HFF-Myc (cell line): ENCODE results near the gene CNTFR.

Experiments used
- DNase-seq: peaks from one replicate; pipeline ENCODE4 v3.0.0-alpha.2; 2011; ENCODE audit warnings: low read depth; ENCODE audit errors: extremely low read depth
- H3K4me3 ChIP-seq: replicated peaks from 2 replicates; pipeline ENCODE4 v1.5.1; 2011; ENCODE audit warnings: low read depth, mild to moderate bottlenecking, control low read depth, low read length
- TF ChIP-seq, protein P1 (sequence below): IDR thresholded peaks from 2 replicates; pipeline ENCODE4 v1.5.1; 2012; ENCODE audit warnings: mild to moderate bottlenecking, low read depth, low read length, control low read depth; ENCODE audit errors: missing control alignments

The CNTFR gene

DNA sequence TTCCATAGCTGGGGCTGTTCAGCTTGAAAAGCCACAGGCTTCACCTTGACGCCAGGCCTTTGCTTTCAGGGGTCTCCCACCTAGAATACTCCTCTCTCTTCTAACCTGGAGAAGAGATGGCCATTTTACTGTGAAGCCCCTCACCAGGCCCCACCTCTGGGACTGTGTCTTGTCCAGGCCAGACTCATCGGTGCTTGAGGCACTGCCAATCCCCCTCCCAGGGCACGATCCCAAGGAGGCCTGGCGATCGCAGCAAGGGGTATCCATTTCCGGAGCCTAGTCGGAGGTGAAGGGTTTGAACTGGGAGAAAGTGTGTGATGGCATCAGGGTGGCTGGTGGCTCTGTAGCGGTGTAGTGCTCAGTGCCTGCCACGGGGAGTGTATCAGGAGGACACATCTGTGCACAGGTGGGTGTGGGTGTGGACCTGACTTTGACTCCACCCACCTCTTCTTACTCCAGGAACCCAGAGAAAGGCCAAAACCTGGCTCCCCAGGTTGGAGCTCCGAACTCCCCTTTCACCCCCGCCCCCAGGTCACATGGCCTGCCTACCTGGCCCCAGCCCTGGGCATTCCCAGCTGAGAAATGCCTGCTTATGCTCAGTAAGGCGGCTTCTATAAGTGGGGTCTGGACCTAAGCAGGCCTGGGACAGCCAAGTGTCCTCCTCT lies 39.4 kb downstream of the CNTFR start:
- TF ChIP-seq, protein P1, sequence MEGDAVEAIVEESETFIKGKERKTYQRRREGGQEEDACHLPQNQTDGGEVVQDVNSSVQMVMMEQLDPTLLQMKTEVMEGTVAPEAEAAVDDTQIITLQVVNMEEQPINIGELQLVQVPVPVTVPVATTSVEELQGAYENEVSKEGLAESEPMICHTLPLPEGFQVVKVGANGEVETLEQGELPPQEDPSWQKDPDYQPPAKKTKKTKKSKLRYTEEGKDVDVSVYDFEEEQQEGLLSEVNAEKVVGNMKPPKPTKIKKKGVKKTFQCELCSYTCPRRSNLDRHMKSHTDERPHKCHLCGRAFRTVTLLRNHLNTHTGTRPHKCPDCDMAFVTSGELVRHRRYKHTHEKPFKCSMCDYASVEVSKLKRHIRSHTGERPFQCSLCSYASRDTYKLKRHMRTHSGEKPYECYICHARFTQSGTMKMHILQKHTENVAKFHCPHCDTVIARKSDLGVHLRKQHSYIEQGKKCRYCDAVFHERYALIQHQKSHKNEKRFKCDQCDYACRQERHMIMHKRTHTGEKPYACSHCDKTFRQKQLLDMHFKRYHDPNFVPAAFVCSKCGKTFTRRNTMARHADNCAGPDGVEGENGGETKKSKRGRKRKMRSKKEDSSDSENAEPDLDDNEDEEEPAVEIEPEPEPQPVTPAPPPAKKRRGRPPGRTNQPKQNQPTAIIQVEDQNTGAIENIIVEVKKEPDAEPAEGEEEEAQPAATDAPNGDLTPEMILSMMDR = no peak
- DNase-seq = no peak
- H3K4me3 ChIP-seq = no peak overlapping the region

DNA sequence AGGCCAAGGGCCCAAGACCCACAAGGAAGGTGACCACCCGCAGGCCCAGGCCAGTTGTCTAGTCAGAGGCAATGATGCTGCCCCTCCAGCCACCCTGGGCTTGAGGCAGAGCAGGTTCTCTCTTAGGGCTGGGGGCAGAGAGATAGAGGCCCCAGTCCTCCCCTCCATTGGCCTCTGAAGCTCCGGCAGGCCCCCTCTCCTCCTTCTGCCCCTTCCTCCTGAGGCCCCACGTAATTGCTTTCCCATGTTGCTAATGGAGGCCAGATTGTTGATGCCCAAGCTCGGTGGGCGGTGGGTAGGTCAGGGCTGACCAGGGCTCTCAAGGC lies 40.2 kb downstream of the CNTFR start:
- DNase-seq = no peak
- H3K4me3 ChIP-seq = no peak overlapping the region
- TF ChIP-seq, protein P1 = no peak

DNA sequence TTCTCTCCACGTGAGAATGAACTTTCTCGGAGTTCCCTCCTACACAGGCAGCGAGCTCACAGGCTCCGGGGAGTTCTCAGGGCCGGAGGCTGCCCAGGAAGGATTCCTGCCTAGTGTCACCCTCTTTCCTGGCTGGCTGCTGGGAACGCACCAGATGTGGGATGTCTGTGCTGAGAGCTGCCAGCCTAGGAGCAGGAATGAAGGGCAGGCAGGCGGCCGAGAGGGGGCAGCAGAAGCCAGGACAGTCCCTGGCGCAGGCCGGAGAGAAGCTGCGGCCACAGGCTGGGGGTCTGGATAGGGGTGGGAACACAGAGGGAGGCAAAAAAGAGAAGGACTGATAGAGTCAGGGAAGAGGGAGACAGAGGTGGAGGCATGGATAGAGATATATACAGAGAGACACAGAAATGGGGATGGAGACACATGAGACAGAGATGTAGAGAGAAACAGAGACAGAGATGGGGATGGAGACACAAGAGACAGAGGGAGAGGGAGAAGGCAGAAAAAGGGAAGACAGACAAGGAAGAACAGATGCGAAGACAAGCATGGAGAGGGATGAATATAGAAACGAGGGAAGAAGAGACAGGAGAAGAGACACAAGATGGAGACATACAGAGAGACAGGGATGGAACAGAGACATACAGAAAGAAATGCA lies 41.4 kb downstream of the CNTFR start:
- H3K4me3 ChIP-seq = no peak overlapping the region
- DNase-seq = no peak
- TF ChIP-seq, protein P1 = peak; percentile 91

DNA sequence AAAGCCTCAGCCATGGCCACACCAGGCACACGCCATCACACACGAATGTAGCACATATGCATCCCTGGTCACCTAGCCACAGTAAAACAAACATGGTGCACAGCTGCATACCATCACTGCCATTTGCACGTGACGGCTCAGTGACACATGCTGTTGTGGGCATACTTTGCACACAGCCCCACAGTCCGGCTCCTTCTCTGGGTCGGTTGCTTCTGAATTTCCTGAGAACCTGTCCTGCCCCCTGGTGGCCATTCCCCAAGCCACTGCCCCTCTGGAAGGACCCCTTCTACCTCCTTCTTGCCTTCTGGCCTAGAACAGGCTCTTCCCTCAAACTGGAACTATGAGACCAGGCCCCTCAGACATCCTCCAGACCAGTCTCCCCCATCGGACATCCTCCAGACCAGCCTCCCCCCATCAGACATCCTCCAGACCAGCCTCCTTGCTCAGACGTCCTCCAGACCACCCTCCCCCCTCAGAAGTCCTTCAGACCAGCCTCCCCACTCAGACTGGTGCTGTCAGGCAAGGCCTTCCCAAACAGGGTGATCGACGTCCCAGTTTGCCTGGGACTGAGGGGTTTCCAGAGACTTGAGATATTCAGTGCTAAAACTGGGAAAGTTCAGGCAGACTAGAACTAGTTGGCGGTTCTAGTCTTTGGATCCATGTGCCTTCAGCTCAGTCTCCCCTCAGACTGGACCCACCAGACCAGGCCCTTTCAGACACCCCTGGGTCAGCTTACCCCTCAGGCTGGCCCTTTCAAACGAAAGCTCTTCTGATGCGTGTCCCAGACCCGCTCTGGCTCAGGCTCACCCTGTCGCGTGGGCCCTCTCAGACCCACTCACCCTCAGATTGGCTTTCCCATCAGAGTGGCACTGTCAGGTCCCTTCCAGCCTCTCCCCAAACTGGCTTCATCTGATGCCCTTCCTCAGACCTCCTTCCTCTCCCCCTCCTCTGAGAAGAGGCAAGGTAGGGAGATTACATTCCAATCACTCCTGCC lies 42.4 kb downstream of the CNTFR start:
- TF ChIP-seq, protein P1 = peak; percentile 81
- no peak overlapping the region for H3K4me3 ChIP-seq
- peak; percentile 38 for DNase-seq

DNA sequence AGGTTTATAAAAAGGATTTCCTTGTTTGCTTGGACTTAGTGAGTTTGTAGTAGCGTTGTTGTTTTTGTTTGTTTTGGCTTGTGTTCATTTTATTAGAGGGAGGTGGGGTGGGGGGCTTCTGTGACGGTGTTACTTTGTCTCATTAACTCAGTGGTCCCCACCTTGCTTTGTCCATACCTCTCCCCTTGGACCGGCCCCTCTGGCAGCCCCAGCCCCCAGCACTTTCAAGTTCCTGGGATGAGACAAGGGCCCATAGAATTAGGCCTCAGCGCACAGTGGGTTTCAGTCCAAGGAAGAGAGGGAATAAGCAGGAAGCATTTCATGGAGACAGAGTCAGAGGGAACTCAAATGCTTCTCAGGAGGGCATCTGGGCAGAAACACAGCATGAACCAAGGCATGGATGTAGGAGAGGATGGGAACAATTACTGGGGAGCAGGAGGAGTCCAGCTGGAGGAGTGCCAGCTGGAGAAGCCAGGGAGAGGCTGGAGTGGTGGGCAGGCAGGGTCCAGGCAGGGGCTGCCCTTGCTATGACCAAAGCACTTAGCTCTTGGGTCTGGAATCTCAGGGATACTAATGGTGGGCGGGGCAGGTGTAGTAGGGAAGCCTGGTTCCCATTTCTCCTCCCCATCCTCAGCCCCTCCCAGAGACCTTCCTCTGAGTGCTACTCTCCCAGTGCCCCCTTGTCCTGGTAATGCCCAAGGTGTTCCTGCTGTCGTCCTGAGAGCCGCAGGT lies 43.3 kb downstream of the CNTFR start:
- TF ChIP-seq, protein P1 = no peak
- H3K4me3 ChIP-seq = no peak overlapping the region
- no peak for DNase-seq

DNA sequence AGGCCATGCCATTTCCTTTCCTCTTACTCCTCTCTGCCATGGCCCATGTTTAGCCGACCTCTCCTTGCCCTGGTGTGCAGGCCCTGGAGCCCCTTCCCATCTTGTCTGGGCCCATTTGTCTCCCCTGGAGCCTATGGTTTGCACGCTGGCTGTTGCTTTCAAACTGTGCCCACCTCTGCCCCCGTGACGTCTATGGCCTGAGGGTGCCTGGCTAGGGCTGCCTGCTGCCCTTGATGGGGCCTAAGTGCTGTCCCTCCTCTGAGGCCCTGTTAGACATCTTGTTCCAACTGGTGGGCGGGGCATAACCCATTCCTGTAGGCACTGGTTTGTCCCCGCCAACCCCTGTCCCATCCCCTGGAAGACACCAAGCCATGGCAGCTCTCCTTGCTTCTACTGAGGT lies 44.0 kb downstream of the CNTFR start:
- no peak for DNase-seq
- no peak overlapping the region for H3K4me3 ChIP-seq
- TF ChIP-seq, protein P1 = no peak
